ENCODE measurements around the gene SLAMF8. TPM values are rescaled to one million over a fixed set of nuclear protein-coding genes. Genes with fewer than 3 reads are reported as not detected.

The SLAMF8 gene
- total RNA-seq, 1 experiment from 2014 or later = not detected

- Histone ChIP-seq H3K27ac (ENCODE audit: low read length) (peak within 1 kb of the TSS; percentile 81), H3K4me3 (ENCODE audit: low read depth in 2 of 2, low read length in 2 of 2) (peak within 1 kb of the TSS; percentile 65 to 66), H3K9me3 (ENCODE audit: control insufficient read depth, insufficient read depth, low read depth, low read length) (no peaks in the 10 kb centered on the region), H3K36me3 (ENCODE audit: control insufficient read depth, insufficient read depth, low read length) (no peaks in the 10 kb centered on the region), H3K27me3 (ENCODE audit: control insufficient read depth, insufficient read depth, low read length) (peaks cover 2% of the 10 kb centered on the region; the same call in 1 of the 2 replicates), H3K4me1 (ENCODE audit: control insufficient read depth, insufficient read depth, low read length) (no peaks in the 10 kb centered on the region)
- BruUV-seq (replicated peaks) = no TSS peak
- ChIA-PET POLR2A (no interaction called here), CTCF (interaction anchor here (0.6 to 1.2 kb wide), 6 partner anchors 17 to 227 kb away, joined by 3 to 5 read pairs (median 4); no protein-coding TSS in a partner anchor)
- intact Hi-C loops (cut with micrococcal nuclease; ENCODE audit: unreplicated experiment) = loop anchor here (2.0 to 5.0 kb wide), 3 partner anchors 74 to 226 kb away; no protein-coding TSS in a partner anchor
- in situ Hi-C loops (cut with HindIII; ENCODE audit: low pct_unique_long_range_greater_than_20kb, low sequenced_read_pairs) = no loop called here
- DNase-seq (ENCODE audit: low read depth, low spot score) (peak; percentile 96), ATAC-seq (peak; percentile 99)
- TF ChIP-seq REST (IDR thresholded peaks at IDR 0.05; ENCODE audit: insufficient read depth in 1 of 2, low read depth in 2 of 2, low read length in 1 of 2) (no peak), TCF7L2 (IDR thresholded peaks at IDR 0.05; ENCODE audit: low read depth, low read length) (no peak), POLR2AphosphoS5 (IDR thresholded peaks at IDR 0.05; ENCODE audit: low read depth, low read length) (no peak), SIN3A (IDR thresholded peaks at IDR 0.05; ENCODE audit: borderline replicate concordance, insufficient read depth, low read depth, low read length) (0 out of 2 replicates have a peak, but pooled peaks have one; percentile 16)
- TF ChIP-seq, protein P1, sequence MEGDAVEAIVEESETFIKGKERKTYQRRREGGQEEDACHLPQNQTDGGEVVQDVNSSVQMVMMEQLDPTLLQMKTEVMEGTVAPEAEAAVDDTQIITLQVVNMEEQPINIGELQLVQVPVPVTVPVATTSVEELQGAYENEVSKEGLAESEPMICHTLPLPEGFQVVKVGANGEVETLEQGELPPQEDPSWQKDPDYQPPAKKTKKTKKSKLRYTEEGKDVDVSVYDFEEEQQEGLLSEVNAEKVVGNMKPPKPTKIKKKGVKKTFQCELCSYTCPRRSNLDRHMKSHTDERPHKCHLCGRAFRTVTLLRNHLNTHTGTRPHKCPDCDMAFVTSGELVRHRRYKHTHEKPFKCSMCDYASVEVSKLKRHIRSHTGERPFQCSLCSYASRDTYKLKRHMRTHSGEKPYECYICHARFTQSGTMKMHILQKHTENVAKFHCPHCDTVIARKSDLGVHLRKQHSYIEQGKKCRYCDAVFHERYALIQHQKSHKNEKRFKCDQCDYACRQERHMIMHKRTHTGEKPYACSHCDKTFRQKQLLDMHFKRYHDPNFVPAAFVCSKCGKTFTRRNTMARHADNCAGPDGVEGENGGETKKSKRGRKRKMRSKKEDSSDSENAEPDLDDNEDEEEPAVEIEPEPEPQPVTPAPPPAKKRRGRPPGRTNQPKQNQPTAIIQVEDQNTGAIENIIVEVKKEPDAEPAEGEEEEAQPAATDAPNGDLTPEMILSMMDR (IDR thresholded peaks at IDR 0.05) = peak; percentile 94
Measured at GRCh38 chr1:159780583-159781582, 45.8 kb upstream of the SLAMF8 start, which contains the start of gene DUSP23. Gene DUSP23 (plus strand): TSS chr1:159780962. CDS start chr1:159781101, 139 bp downstream.

DNA sequence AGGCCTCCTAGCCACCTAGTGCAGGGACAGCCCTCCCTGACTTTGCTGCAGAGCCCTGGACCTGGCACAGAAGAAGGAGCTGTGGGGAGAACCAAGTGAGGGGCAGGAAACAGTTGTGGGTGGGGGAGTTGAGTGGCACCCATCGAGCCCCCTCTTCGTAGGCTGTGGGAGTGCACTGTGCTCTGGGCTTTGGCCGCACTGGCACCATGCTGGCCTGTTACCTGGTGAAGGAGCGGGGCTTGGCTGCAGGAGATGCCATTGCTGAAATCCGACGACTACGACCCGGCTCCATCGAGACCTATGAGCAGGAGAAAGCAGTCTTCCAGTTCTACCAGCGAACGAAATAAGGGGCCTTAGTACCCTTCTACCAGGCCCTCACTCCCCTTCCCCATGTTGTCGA, 44.7 kb upstream of the SLAMF8 start:
- Histone ChIP-seq H3K27me3 (ENCODE audit: control insufficient read depth, insufficient read depth, low read length) (peaks cover 2% of the 10 kb centered on the region; the same call in 1 of the 2 replicates), H3K4me3 (ENCODE audit: low read depth in 2 of 2, low read length in 2 of 2) (peak overlapping the region; percentile 65 to 66; a peak in 3 of 4 replicates), H3K9me3 (ENCODE audit: control insufficient read depth, insufficient read depth, low read depth, low read length) (no peaks in the 10 kb centered on the region), H3K4me1 (ENCODE audit: control insufficient read depth, insufficient read depth, low read length) (no peaks in the 10 kb centered on the region), H3K27ac (ENCODE audit: low read length) (no peak overlapping the region), H3K36me3 (ENCODE audit: control insufficient read depth, insufficient read depth, low read length) (no peaks in the 10 kb centered on the region)
- ChIA-PET CTCF (interaction anchor here (1.2 kb wide), 1 partner anchor 226 kb away, joined by 4 read pairs; no protein-coding TSS in a partner anchor), POLR2A (no interaction called here)
- DNase-seq (ENCODE audit: low read depth, low spot score) (no peak), ATAC-seq (no peak)
- TF ChIP-seq, protein P1 (IDR thresholded peaks at IDR 0.05) = no peak
- TF ChIP-seq SIN3A (IDR thresholded peaks at IDR 0.05; ENCODE audit: borderline replicate concordance, insufficient read depth, low read depth, low read length) = no peak
- TF ChIP-seq REST (IDR thresholded peaks at IDR 0.05; ENCODE audit: insufficient read depth in 1 of 2, low read depth in 2 of 2, low read length in 1 of 2) = no peak
- no peak for TF ChIP-seq TCF7L2 (IDR thresholded peaks at IDR 0.05; ENCODE audit: low read depth, low read length)
- TF ChIP-seq POLR2AphosphoS5 (IDR thresholded peaks at IDR 0.05; ENCODE audit: low read depth, low read length) = no peak
- in situ Hi-C loops (cut with HindIII; ENCODE audit: low pct_unique_long_range_greater_than_20kb, low sequenced_read_pairs) = no loop called here
- no TSS peak for BruUV-seq (replicated peaks)
- intact Hi-C loops (cut with micrococcal nuclease; ENCODE audit: unreplicated experiment) = loop anchor here (2.0 to 5.0 kb wide), 3 partner anchors 73 to 225 kb away; no protein-coding TSS in a partner anchor

Data from Panc1 (cell line).